ENCODE results near the gene TDRKH. TPM values are rescaled to one million over a fixed set of nuclear protein-coding genes. Genes with fewer than 3 reads are reported as not detected.
A peak's percentile ranks its signal among the peaks of the same experiment; 100 is the strongest.

Gene TDRKH
- 10 to 100 TPM in 1 of 4 donors, 1 to 10 TPM in 3; 4.1 to 12.1 (median 5.8) TPM for total RNA-seq
- 1 to 10 TPM; 2.4 to 8.1 (median 3.6) TPM for polyA plus RNA-seq
- long read RNA-seq, donor 1, partial matches to known transcripts: 2 of 11 reads
- long read RNA-seq, donor 1, other reads (novel, unspliced or antisense): 4 of 11 reads
- long read RNA-seq, donor 2, partial matches to known transcripts: 2 of 17 reads
- long read RNA-seq, donor 2, other reads (novel, unspliced or antisense): 9 of 17 reads

- WGBS, 3 donors: 0 to 1% (median 1%) methylated on average over 54 to 58 of the region's 58 CpGs
- H3K4me1 ChIP-seq: peaks cover 12% of the 10 kb centered on the region
- H3K27me3 ChIP-seq (ENCODE audit: insufficient read depth in 3 of 3, low read length in 2 of 3): no peaks in the 10 kb centered on the region
- intact Hi-C loops (cut with DNase I): loop anchor here in 1 of 2 donors (5.0 kb wide), 1 partner anchor 47 kb away; the partner anchor contains the start of gene C2CD4D
- DNase-seq: peak; percentile 99
- peak within 1 kb of the TSS; percentile 91 for H3K4me3 ChIP-seq
- peak; percentile 98 to 99 (median 99) for ATAC-seq
- TF ChIP-seq CTCF (IDR thresholded peaks at IDR 0.05): peak; percentile 19
- H3K9me3 ChIP-seq: no peaks in the 10 kb centered on the region
- peak within 1 kb of the TSS; percentile 70 for H3K27ac ChIP-seq
- H3K36me3 ChIP-seq (ENCODE audit: insufficient read depth in 1 of 2, low read depth in 1 of 2): peaks cover 0 to 11% of the 10 kb centered on the region in 2 donors
These were observed at the start of gene TDRKH for GRCh38 chr1:151790071-151790939. TDRKH (minus strand) TSS chr1:151790500; CDS start chr1:151783022, 7,478 bp downstream.

GRCh38 chr1:151839457-151840403, 49.4 kb upstream of the TDRKH start, which contains the start of gene C2CD4D:
C2CD4D (minus strand) TSS chr1:151839820; CDS start chr1:151838989, 831 bp downstream.
- no peaks in the 10 kb centered on the region for H3K4me1 ChIP-seq
- no peak for DNase-seq
- H3K36me3 ChIP-seq (ENCODE audit: insufficient read depth in 1 of 2, low read depth in 1 of 2): no peaks in the 10 kb centered on the region
- ATAC-seq: no peak
- H3K27me3 ChIP-seq (ENCODE audit: insufficient read depth in 3 of 3, low read length in 2 of 3): peaks cover 0 to 28% (median 17%) of the 10 kb centered on the region in 3 donors
- 26 to 37% (median 34%) methylated on average over 40 to 47 of the region's 47 CpGs for WGBS, 3 donors
- intact Hi-C loops (cut with DNase I): loop anchor here (5.0 to 10.0 kb wide), 8 partner anchors 47 to 375 kb away; partner anchors contain the start of genes MRPL9 (in 2 of the 2), TDRKH (in 1 of the 2) and TUFT1 (in 1 of the 2)
- no peak within 1 kb of the TSS for H3K27ac ChIP-seq
- H3K4me3 ChIP-seq: peak within 1 kb of the TSS; percentile 70
- no peak for TF ChIP-seq CTCF (IDR thresholded peaks at IDR 0.05)
- H3K9me3 ChIP-seq: no peaks in the 10 kb centered on the region

- WGBS, 3 donors: 28 to 54% (median 46%) methylated on average over 16 of the region's 16 CpGs
- DNase-seq (no peak), ATAC-seq (no peak)
- Histone ChIP-seq H3K4me1 (no peaks in the 10 kb centered on the region), H3K9me3 (no peaks in the 10 kb centered on the region), H3K4me3 (peak overlapping the region; percentile 70), H3K27me3 (ENCODE audit: insufficient read depth in 3 of 3, low read length in 2 of 3) (peaks cover 0 to 28% (median 17%) of the 10 kb centered on the region in 3 donors), H3K27ac (no peak overlapping the region), H3K36me3 (ENCODE audit: insufficient read depth in 1 of 2, low read depth in 1 of 2) (no peaks in the 10 kb centered on the region)
- intact Hi-C loops (cut with DNase I): loop anchor here (5.0 to 10.0 kb wide), 8 partner anchors 47 to 374 kb away; partner anchors contain the start of genes MRPL9 (in 2 of the 2), TDRKH (in 1 of the 2) and TUFT1 (in 1 of the 2)
- TF ChIP-seq CTCF (IDR thresholded peaks at IDR 0.05): no peak
These were observed 48.7 kb upstream of the TDRKH start for GRCh38 chr1:151839082-151839412.
